A549 (cell line): ENCODE results near the gene RNF225. TPM values are rescaled to one million over a fixed set of nuclear protein-coding genes. Genes with fewer than 3 reads are reported as not detected.
"Not testable (repeated sequence)": the region's sequence is repeated elsewhere in the genome, so short reads cannot be mapped to it uniquely, and the experiment has no call there.

Source experiments
- ATAC-seq, 2 experiments: fragments of 200-7000 bp in 1 of 2; fragments of >200 bp in 1 of 2; cut with Nextera tagmentation in 1 of 2; cut with Tn5 transposase in 1 of 2; 3 replicates each; pipeline versions ENCODE4 v1.8.0 to v1.9.1; 2018 to 2020; ENCODE audit warnings: mild to moderate bottlenecking in 1 of 2, moderate library complexity in 1 of 2
- CTCF ChIA-PET: fragments of 300-600 bp; sonication (Branson Sonifier 250); formaldehyde crosslinking; extraction: SDS; loops from one replicate; lab custom pipeline; 2021; ENCODE audit warnings: antibody characterized with exemption, inconsistent platforms; lab: Yijun Ruan, JAX
- POLR2A ChIA-PET: fragments of 350-600 bp; formaldehyde crosslinking; extraction: SDS; loops from one replicate; lab custom pipeline; 2021; ENCODE audit warnings: antibody characterized with exemption, inconsistent platforms; lab: Yijun Ruan, JAX
- DNase-seq, 2 experiments: peaks; one replicate each; pipeline versions ENCODE4 v3.0.0 to v3.0.0-alpha.2; 2011 to 2016; ENCODE audit warnings: low read depth in 1 of 2, low spot score in 1 of 2
- FAIRE-seq: peaks from 2 replicates; lab custom pipeline; 2011; peaks lifted over from hg19 to GRCh38; lab: Jason Lieb, UNC
- H3K27ac ChIP-seq, 2 experiments: fragments of >200 bp; sonication (Bioruptor Twin); formaldehyde crosslinking; 3 replicates each; pipeline ENCODE4 v1.5.1; 2016 to 2017
- H3K4me1 ChIP-seq: fragments of >200 bp; sonication (Bioruptor Twin); formaldehyde crosslinking; 3 replicates; pipeline ENCODE4 v1.6.1; 2016
- H3K4me2 ChIP-seq: fragments of >200 bp; sonication (Bioruptor Twin); formaldehyde crosslinking; 3 replicates; pipeline ENCODE4 v1.6.1; 2016
- H3K4me3 ChIP-seq: fragments of >200 bp; sonication (Bioruptor Twin); formaldehyde crosslinking; 3 replicates; pipeline ENCODE4 v1.5.1; 2016
- H3K9me3 ChIP-seq: fragments of >200 bp; sonication (Bioruptor Twin); formaldehyde crosslinking; 3 replicates; pipeline ENCODE4 v1.6.1; 2016
- CEBPB ChIP-seq, 2 experiments: fragments of >200 bp in 1 of 2; sonication (Bioruptor Twin) in 1 of 2; formaldehyde crosslinking in 1 of 2; IDR thresholded peaks; 2 replicates each; pipeline ENCODE4 v1.6.1; 2012 to 2016
- FOSL2 ChIP-seq, 2 experiments: fragments of 450-650 bp in 1 of 2; fragments of >200 bp in 1 of 2; sonication (Bioruptor Twin) in 1 of 2; formaldehyde crosslinking; IDR thresholded peaks; 2 replicates each; pipeline versions ENCODE4 v1.5.0 to v1.6.1; 2016 to 2020; ENCODE audit warnings: mild to moderate bottlenecking in 1 of 2, moderate library complexity in 1 of 2
- HOXA7 ChIP-seq: fragments of 250-450 bp; sonication (Bioruptor Pico); IDR thresholded peaks from 2 replicates; pipeline ENCODE4 v1.5.0; 2020; ENCODE audit warnings: mild to moderate bottlenecking, moderate library complexity
- MAFK ChIP-seq: fragments of 450-650 bp; IDR thresholded peaks from 2 replicates; pipeline ENCODE4 v1.6.1; 2014; ENCODE audit not compliant: partially characterized antibody
- MAZ ChIP-seq: fragments of 150-350 bp; IDR thresholded peaks from 2 replicates; pipeline ENCODE4 v1.6.1; 2014; ENCODE audit warnings: antibody characterized with exemption, low read depth, low read length, borderline replicate concordance
- MYC ChIP-seq: IDR thresholded peaks from 2 replicates; pipeline ENCODE4 v1.6.1; 2012; ENCODE audit warnings: mild to moderate bottlenecking, inconsistent platforms, low read length, improper control_type of control experiment, borderline replicate concordance
- NPAS2 ChIP-seq: fragments of 250-450 bp; sonication (Bioruptor Pico); IDR thresholded peaks from 2 replicates; pipeline ENCODE4 v1.8.0; 2022; ENCODE audit warnings: mild to moderate bottlenecking, moderate library complexity, borderline replicate concordance
- PHF8 ChIP-seq: fragments of 200-600 bp; sonication (generic); IDR thresholded peaks from 2 replicates; pipeline ENCODE4 v1.6.1; 2016; ENCODE audit warnings: low read depth, mild to moderate bottlenecking, antibody characterized with exemption, moderate library complexity, borderline replicate concordance
- POLR2A ChIP-seq: IDR thresholded peaks from 2 replicates; pipeline ENCODE4 v1.6.1; 2012; ENCODE audit warnings: mild to moderate bottlenecking, low read length
- RAD21 ChIP-seq, 2 experiments: fragments of >200 bp in 1 of 2; sonication (Bioruptor Twin) in 1 of 2; formaldehyde crosslinking in 1 of 2; IDR thresholded peaks in 1 of 2; conservative IDR thresholded peaks in 1 of 2; 2 replicates in 1 of 2; 3 replicates in 1 of 2; pipeline ENCODE4 v1.6.1; 2012 to 2018; ENCODE audit warnings: inconsistent platforms in 1 of 2
- ZFP36 ChIP-seq: fragments of 450-650 bp; IDR thresholded peaks from 2 replicates; pipeline ENCODE4 v1.6.1; 2014; ENCODE audit warnings: borderline replicate concordance; ENCODE audit not compliant: partially characterized antibody
- WGBS: methylation state at CpG from one replicate; pipeline ENCODE4 v1.1.6; 2017; ENCODE audit errors: missing lambda C conversion rate; 5-methylcytosine and 5-hydroxymethylcytosine counted together
- polyA plus RNA-seq, 4 experiments: library from polyadenylated mRNA; depleted of rRNA in 3 of 4; stranded (reverse); fragments of >200 nt; fragmentation: RNase III in 1 of 4; extraction: RNeasy Plus Mini Kit Qiagen cat#74134 plus additional on column Dnase treatment in 1 of 4; gene quantifications; 2 replicates in 3 of 4; 3 replicates in 1 of 4; pipeline ENCODE4 v1.2.3, GENCODE V29; 2011 to 2017
- TF ChIP-seq, protein P1 (sequence below): fragments of >200 bp; sonication (Bioruptor Twin); formaldehyde crosslinking; IDR thresholded peaks from 3 replicates; pipeline ENCODE4 v1.5.1; 2016

RNF225 gene
- polyA plus RNA-seq, 2 of the 4 experiments (the other 2 are of a cell fraction): not detected

DNA sequence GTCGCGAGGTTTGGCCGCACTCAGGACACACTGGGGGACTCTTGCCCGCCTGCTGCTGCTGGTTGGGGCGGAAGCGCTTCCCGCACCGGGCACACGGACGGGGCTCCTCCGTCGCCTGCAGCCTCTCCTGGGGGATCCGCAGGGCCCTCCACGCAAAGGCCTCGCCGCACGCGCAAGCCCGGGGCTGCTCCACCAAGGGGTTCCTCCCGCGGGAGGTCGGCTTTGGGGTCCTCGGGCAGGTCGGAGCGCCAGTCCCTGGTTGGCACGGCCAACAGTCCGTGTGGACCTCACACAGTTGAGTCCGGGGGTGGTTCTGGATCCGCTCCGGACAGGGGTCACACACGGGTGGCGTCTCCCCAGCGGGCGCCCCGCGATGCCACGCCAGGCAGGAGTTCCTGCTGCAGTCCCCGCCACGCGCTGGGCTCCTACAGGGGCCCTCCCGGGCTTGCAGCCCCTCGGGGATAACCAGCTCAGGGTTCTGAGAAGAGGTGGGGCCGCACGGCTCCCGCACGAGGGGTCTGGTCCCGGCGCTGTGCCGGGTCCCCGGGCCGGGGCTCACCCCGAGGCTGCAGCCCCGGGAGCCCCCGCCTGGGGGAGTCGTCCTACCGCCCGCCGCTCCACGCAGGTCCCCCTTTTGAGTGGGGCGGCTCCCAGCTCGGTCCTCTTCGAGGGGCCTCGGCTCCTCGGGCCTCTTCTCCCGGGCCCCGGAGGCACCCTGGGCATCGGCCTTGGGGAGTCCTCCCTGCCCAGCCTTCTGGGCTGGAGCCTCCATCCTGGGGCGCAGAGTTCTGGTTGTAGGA lies 26.7 kb upstream of the RNF225 start:
- no peaks in the 10 kb centered on the region for H3K4me1 ChIP-seq
- no peak overlapping the region for H3K4me2 ChIP-seq
- ChIA-PET CTCF (interaction anchor here (0.9 kb wide), 1 partner anchor 151 kb away, joined by 3 read pairs; the partner anchor contains the start of gene ZBTB45), POLR2A (no interaction called here)
- no peak overlapping the region for H3K27ac ChIP-seq
- H3K4me3 ChIP-seq: no peak overlapping the region
- DNase-seq (no peak), ATAC-seq (no peak), FAIRE-seq (no peak)
- WGBS: 86% methylated on average over 38 of the region's 68 CpGs
- H3K9me3 ChIP-seq: no peaks in the 10 kb centered on the region; the same call in 2 of the 3 replicates
- no peak for TF ChIP-seq MYC
- TF ChIP-seq, protein P1, sequence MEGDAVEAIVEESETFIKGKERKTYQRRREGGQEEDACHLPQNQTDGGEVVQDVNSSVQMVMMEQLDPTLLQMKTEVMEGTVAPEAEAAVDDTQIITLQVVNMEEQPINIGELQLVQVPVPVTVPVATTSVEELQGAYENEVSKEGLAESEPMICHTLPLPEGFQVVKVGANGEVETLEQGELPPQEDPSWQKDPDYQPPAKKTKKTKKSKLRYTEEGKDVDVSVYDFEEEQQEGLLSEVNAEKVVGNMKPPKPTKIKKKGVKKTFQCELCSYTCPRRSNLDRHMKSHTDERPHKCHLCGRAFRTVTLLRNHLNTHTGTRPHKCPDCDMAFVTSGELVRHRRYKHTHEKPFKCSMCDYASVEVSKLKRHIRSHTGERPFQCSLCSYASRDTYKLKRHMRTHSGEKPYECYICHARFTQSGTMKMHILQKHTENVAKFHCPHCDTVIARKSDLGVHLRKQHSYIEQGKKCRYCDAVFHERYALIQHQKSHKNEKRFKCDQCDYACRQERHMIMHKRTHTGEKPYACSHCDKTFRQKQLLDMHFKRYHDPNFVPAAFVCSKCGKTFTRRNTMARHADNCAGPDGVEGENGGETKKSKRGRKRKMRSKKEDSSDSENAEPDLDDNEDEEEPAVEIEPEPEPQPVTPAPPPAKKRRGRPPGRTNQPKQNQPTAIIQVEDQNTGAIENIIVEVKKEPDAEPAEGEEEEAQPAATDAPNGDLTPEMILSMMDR: no peak
- TF ChIP-seq POLR2A: no peak

DNA sequence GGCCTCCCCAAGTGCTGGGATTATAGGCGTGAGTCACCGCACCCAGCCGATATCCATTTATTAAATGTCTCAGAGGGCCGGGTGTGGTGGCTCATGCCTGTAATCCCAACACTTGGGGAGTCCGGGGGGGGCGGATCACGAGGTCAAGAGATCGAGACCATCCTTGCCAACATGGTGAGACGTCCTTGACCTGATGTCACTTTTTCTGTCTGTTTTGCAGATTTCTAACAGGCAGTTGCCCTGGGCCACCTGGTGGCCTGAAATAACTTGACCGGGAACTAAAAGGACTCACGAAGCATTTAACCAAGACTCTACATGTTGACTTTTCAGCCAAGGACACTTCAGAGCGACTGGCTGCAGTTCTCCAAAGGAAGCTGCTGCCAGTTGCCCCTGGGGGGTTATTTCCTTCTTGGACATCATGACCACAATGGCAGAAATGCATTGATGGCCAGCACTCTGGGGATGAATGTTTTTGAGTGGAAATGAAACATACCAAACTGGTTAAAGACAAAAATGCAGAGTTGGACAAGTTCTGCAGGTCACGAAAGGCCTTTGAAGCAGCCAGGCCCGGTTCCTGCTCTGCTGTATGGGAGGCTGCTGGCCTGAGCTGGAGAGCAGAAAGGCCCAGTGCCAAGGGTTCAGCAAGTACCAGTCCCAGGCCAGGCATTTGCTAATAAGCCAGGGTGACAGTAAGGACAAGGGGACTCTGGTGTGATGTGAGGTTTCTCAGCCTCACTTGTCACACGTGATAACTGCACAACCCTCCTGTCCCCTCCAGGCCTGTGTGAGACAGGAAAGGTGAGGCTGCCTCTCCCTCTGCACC lies 22.9 kb upstream of the RNF225 start:
- no peaks in the 10 kb centered on the region; the same call in 2 of the 3 replicates for H3K9me3 ChIP-seq
- DNase-seq: no peak
- 63% methylated on average over 15 of the region's 15 CpGs for WGBS
- H3K27ac ChIP-seq: no peak overlapping the region
- FAIRE-seq: no peak
- ChIA-PET CTCF (interaction anchor here (2.6 kb wide), 1 partner anchor 8 kb away, joined by 10 read pairs; no protein-coding TSS in a partner anchor), POLR2A (interaction anchor here (1.5 to 1.8 kb wide), 2 partner anchors 9 to 10 kb away, joined by 7 to 20 read pairs; partner anchors contain the start of gene ZNF497)
- TF ChIP-seq RAD21 (conservative IDR thresholded peaks at IDR 0.05 in 1 of 2, IDR thresholded peaks at IDR 0.05 in 1 of 2) (0 out of 5 replicates have a peak, but pooled peaks of 1 of the 2 experiments have one; percentile 21), PHF8 (no peak), MAFK (peak; percentile 42), ZFP36 (no peak), NPAS2 (CRISPR knock-in tag) (no peak), HOXA7 (CRISPR knock-in tag) (no peak), FOSL2 (IDR thresholded peaks at IDR 0.05) (no peak), FOSL2 (CRISPR knock-in tag; IDR thresholded peaks at IDR 0.05) (peak; percentile 16; the same call in 1 of the 2 replicates)
- TF ChIP-seq, protein P1: no peak
- TF ChIP-seq, all 56 proteins: peak for 3
- peak; percentile 39 to 45; a peak in 3 of 6 replicates for ATAC-seq
- Histone ChIP-seq H3K4me2 (no peak overlapping the region), H3K4me1 (no peaks in the 10 kb centered on the region), H3K4me3 (no peak overlapping the region)

DNA sequence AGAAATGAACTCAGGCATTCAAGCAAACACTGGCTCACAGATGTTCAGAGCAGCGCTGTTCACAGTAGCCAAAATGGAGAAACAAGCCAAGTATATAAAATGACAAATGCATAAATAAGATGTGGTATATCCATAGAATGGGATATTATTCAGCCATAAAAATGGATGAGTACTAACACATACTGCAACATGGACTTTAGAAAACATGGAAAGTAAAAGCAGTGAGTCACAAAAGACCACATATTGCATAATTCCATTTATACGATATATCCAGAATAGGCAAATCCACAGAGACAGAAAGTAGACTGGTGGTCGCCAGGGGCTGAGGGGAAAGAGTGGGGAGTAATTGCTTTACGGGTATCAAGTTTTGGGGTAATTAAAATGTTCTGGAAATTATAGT lies 21.3 kb upstream of the RNF225 start:
- no peak for DNase-seq
- H3K9me3 ChIP-seq: no peaks in the 10 kb centered on the region; the same call in 2 of the 3 replicates
- H3K4me3 ChIP-seq: no peak overlapping the region
- no peak for ATAC-seq
- no peak overlapping the region for H3K27ac ChIP-seq
- H3K4me1 ChIP-seq: no peaks in the 10 kb centered on the region
- no peak overlapping the region for H3K4me2 ChIP-seq
- WGBS: 81% methylated on average over 4 of the region's 4 CpGs
- ChIA-PET CTCF (interaction anchor here (2.6 kb wide), 1 partner anchor 10 kb away, joined by 10 read pairs; no protein-coding TSS in a partner anchor), POLR2A (interaction anchor here (1.8 kb wide), 1 partner anchor 11 kb away, joined by 20 read pairs; the partner anchor contains the start of gene ZNF497)
- no peak for FAIRE-seq
- TF ChIP-seq MAZ (no peak), CEBPB (IDR thresholded peaks at IDR 0.05) (peak in 1 of 2 experiments; percentile 6; a peak in 1 of 4 replicates)

DNA sequence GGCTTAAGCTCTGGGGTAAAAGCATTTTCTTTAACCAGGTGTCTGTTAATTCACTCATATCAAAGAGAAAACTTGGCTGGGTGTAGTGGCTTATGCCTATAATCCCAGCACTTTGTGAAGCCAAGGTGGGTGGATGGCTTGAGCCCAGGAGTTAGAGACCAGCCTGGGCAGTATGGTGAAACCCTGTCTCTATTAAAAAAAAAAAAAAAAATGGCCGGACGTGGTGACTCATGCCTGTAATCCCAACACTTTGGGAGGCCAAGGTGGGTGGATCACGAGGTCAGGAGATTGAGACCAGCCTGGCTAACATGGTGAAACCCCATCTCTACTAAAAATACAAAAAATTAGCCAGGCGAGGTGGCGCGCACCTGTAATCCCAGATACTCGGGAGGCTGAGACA lies 18.7 kb upstream of the RNF225 start:
- H3K4me3 ChIP-seq, FAIRE-seq, DNase-seq, H3K27ac ChIP-seq, H3K4me2 ChIP-seq, H3K4me1 ChIP-seq, H3K9me3 ChIP-seq, ATAC-seq: not testable (repeated sequence)
- CTCF ChIA-PET: interaction anchor here (1.0 to 2.0 kb wide), 3 partner anchors 11 to 21 kb away, joined by 4 to 6 read pairs (median 4); no protein-coding TSS in a partner anchor
- POLR2A ChIA-PET: interaction anchor here (1.4 to 4.9 kb wide), 2 partner anchors 10 to 13 kb away, joined by 3 to 43 read pairs; partner anchors contain the start of gene ZNF497
- WGBS: 64% methylated on average over 7 of the region's 7 CpGs
